Trophoblast cell (in vitro differentiated cells and primary cell): ENCODE measurements around the gene TUSC7. TPM values are rescaled to one million over a fixed set of nuclear protein-coding genes. Genes with fewer than 3 reads are reported as not detected.

ENCODE experiments used
- DNase-seq, 2 donors: peaks; one replicate each; pipeline ENCODE4 v3.0.0-alpha.2; 2016
- H2AFZ ChIP-seq: 2 replicates; pipeline ENCODE4 v1.6.1; 2013; ENCODE audit warnings: low read length, moderate library complexity, mild to moderate bottlenecking; ENCODE audit not compliant: insufficient read depth, poor library complexity
- H2AK5ac ChIP-seq: 2 replicates; pipeline ENCODE4 v1.6.1; 2013; ENCODE audit warnings: mild to moderate bottlenecking, low read length
- H2BK120ac ChIP-seq: 2 replicates; pipeline ENCODE4 v1.6.1; 2013; ENCODE audit warnings: low read length, mild to moderate bottlenecking, moderate library complexity; ENCODE audit not compliant: insufficient read depth, poor library complexity
- H2BK12ac ChIP-seq: 2 replicates; pipeline ENCODE4 v1.6.1; 2013; ENCODE audit warnings: mild to moderate bottlenecking, low read length, moderate library complexity
- H2BK5ac ChIP-seq: 2 replicates; pipeline ENCODE4 v1.6.1; 2013; ENCODE audit warnings: low read length, low read depth, moderate library complexity, mild to moderate bottlenecking; ENCODE audit not compliant: poor library complexity
- H3K14ac ChIP-seq: 2 replicates; pipeline ENCODE4 v1.6.1; 2013; ENCODE audit warnings: mild to moderate bottlenecking, low read length
- H3K18ac ChIP-seq: 2 replicates; pipeline ENCODE4 v1.6.1; 2013; ENCODE audit warnings: mild to moderate bottlenecking, low read length
- H3K23ac ChIP-seq: 2 replicates; pipeline ENCODE4 v1.6.1; 2013; ENCODE audit warnings: low read length
- H3K27ac ChIP-seq: 2 replicates; pipeline ENCODE4 v1.5.1; 2013; ENCODE audit warnings: low read depth, mild to moderate bottlenecking, inconsistent platforms, low read length, moderate library complexity
- H3K27me3 ChIP-seq: 2 replicates; pipeline ENCODE4 v1.6.1; 2013; ENCODE audit warnings: inconsistent platforms, mild to moderate bottlenecking, low read length, moderate library complexity; ENCODE audit not compliant: insufficient read depth
- H3K36me3 ChIP-seq, 2 experiments: 1 replicate in 1 of 2; 2 replicates in 1 of 2; pipeline ENCODE4 v1.6.1; 2013; ENCODE audit warnings: low read length in 2 of 2, mild to moderate bottlenecking in 2 of 2, moderate library complexity in 1 of 2; ENCODE audit not compliant: insufficient read depth in 2 of 2, control insufficient read depth in 1 of 2
- H3K4ac ChIP-seq: 2 replicates; pipeline ENCODE4 v1.6.1; 2013; ENCODE audit warnings: low read depth, mild to moderate bottlenecking, low read length, moderate library complexity
- H3K4me1 ChIP-seq, 2 experiments: 1 replicate in 1 of 2; 2 replicates in 1 of 2; pipeline ENCODE4 v1.6.1; 2013; ENCODE audit warnings: low read length in 2 of 2, mild to moderate bottlenecking in 2 of 2, moderate library complexity in 1 of 2; ENCODE audit not compliant: insufficient read depth in 2 of 2, control insufficient read depth in 1 of 2
- H3K4me2 ChIP-seq: 2 replicates; pipeline ENCODE4 v1.6.1; 2013; ENCODE audit warnings: inconsistent platforms, mild to moderate bottlenecking, low read length, moderate library complexity
- H3K4me3 ChIP-seq: 2 replicates; pipeline ENCODE4 v1.5.1; 2013; ENCODE audit warnings: mild to moderate bottlenecking, low read depth, low read length, inconsistent platforms
- H3K79me1 ChIP-seq: one replicate; pipeline ENCODE4 v1.6.1; 2013; ENCODE audit warnings: low read length
- H3K79me2 ChIP-seq: 2 replicates; pipeline ENCODE4 v1.6.1; 2013; ENCODE audit warnings: low read length, mild to moderate bottlenecking; ENCODE audit not compliant: control insufficient read depth, insufficient read depth, poor library complexity
- H3K9ac ChIP-seq: 2 replicates; pipeline ENCODE4 v1.6.1; 2013; ENCODE audit warnings: mild to moderate bottlenecking, low read length
- H3K9me3 ChIP-seq: 2 replicates; pipeline ENCODE4 v1.6.1; 2013; ENCODE audit warnings: low read depth, mild to moderate bottlenecking, control low read depth, inconsistent platforms, low read length; ENCODE audit not compliant: insufficient read depth
- H4K12ac ChIP-seq: 2 replicates; pipeline ENCODE4 v1.6.1; 2013; ENCODE audit warnings: low read depth, mild to moderate bottlenecking, low read length, moderate library complexity
- H4K8ac ChIP-seq: 2 replicates; pipeline ENCODE4 v1.6.1; 2013; ENCODE audit warnings: low read depth, mild to moderate bottlenecking, low read length, moderate library complexity
- H4K91ac ChIP-seq: one replicate; pipeline ENCODE4 v1.6.1; 2013; ENCODE audit warnings: low read depth, mild to moderate bottlenecking, low read length, moderate library complexity
- WGBS: extraction: QIAGEN DNeasy Blood & Tissue Kit; methylation state at CpG from one replicate; pipeline ENCODE4 v1.1.7; 2013; ENCODE audit warnings: missing lambda C conversion rate; ENCODE audit not compliant: insufficient read length, insufficient coverage; ENCODE audit errors: extremely low coverage; 5-methylcytosine and 5-hydroxymethylcytosine counted together
- polyA plus RNA-seq: library from polyadenylated mRNA; stranded (reverse); fragments of 200-250 nt; gene quantifications from 2 replicates; pipeline ENCODE4 v1.2.3, GENCODE V29; 2013

The TUSC7 gene
- not detected in 2 replicates for polyA plus RNA-seq

DNA sequence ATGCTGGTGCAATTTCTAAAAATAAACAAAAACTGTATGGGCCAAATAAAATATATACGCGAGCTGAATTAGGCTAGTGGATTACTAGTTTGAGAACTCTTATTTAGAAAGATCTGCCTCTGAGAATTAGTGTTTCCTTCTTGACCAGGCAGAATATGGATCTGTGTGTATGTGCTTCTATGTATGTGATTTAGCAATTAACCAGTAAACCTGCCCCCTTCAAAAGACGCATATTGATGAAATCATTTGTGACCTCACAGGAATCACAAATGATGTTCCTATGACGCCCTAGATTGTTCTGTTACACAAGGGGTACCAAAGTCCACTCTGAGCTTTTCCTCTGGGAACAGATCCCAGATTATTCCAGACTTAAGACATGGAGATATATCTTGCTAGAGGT lies at the start of gene TUSC7:
Gene TUSC7, plus strand, starts transcription at position 301 of the 400 bp plus-strand sequence.
- Histone ChIP-seq H3K27me3 (no peaks in the 10 kb centered on the region), H3K79me1 (no peaks in the 10 kb centered on the region), H3K4me2 (no peak within 1 kb of the TSS), H4K12ac (no peak within 1 kb of the TSS), H2AK5ac (no peak within 1 kb of the TSS), H3K9ac (no peak within 1 kb of the TSS), H3K4ac (no peak within 1 kb of the TSS), H4K8ac (no peak within 1 kb of the TSS), H2AFZ (no peak within 1 kb of the TSS), H3K18ac (no peak within 1 kb of the TSS), H3K36me3 (no peaks in the 10 kb centered on the region), H2BK120ac (no peak within 1 kb of the TSS), H4K91ac (no peak within 1 kb of the TSS), H3K4me1 (no peaks in the 10 kb centered on the region), H3K23ac (no peak within 1 kb of the TSS), H2BK5ac (no peak within 1 kb of the TSS), H3K9me3 (no peaks in the 10 kb centered on the region), H3K27ac (no peak within 1 kb of the TSS), H3K14ac (no peak within 1 kb of the TSS), H3K79me2 (no peaks in the 10 kb centered on the region), H3K4me3 (no peak within 1 kb of the TSS), H2BK12ac (no peak within 1 kb of the TSS)
- no peak for DNase-seq
- no CpG with 5 or more reads among the region's 4 CpGs for WGBS

GRCh38 chr3:116661196-116661595 lies 48.4 kb upstream of the TUSC7 start:
- Histone ChIP-seq H3K18ac (no peak overlapping the region), H2BK120ac (no peak overlapping the region), H4K12ac (no peak overlapping the region), H3K79me1 (no peaks in the 10 kb centered on the region), H3K23ac (no peak overlapping the region), H3K4ac (no peak overlapping the region), H3K9ac (no peak overlapping the region), H2BK12ac (no peak overlapping the region), H3K36me3 (no peaks in the 10 kb centered on the region), H2BK5ac (no peak overlapping the region), H3K4me1 (no peaks in the 10 kb centered on the region), H4K91ac (no peak overlapping the region), H3K27me3 (no peaks in the 10 kb centered on the region), H3K79me2 (no peaks in the 10 kb centered on the region), H2AFZ (no peak overlapping the region), H3K14ac (no peak overlapping the region), H3K27ac (no peak overlapping the region), H2AK5ac (no peak overlapping the region), H3K4me3 (no peak overlapping the region), H4K8ac (no peak overlapping the region), H3K9me3 (no peaks in the 10 kb centered on the region), H3K4me2 (no peak overlapping the region)
- no CpG with 5 or more reads among the region's 1 CpG for WGBS
- no peak for DNase-seq

- Histone ChIP-seq H3K79me2 (no peaks in the 10 kb centered on the region), H4K12ac (no peak overlapping the region), H2AFZ (no peak overlapping the region), H3K27ac (no peak overlapping the region), H3K9me3 (no peaks in the 10 kb centered on the region), H4K91ac (no peak overlapping the region), H3K79me1 (no peaks in the 10 kb centered on the region), H4K8ac (no peak overlapping the region), H3K4me2 (no peak overlapping the region), H2BK12ac (no peak overlapping the region), H3K23ac (no peak overlapping the region), H3K4ac (no peak overlapping the region), H2BK5ac (no peak overlapping the region), H3K4me3 (no peak overlapping the region), H2AK5ac (no peak overlapping the region), H3K27me3 (no peaks in the 10 kb centered on the region), H3K9ac (no peak overlapping the region), H3K18ac (no peak overlapping the region), H3K14ac (no peak overlapping the region), H3K36me3 (no peaks in the 10 kb centered on the region), H2BK120ac (no peak overlapping the region), H3K4me1 (no peaks in the 10 kb centered on the region)
- DNase-seq: no peak
- no CpG with 5 or more reads among the region's 8 CpGs for WGBS
These were observed 46.1 kb upstream of the TUSC7 start for GRCh38 chr3:116663161-116664110.

- Histone ChIP-seq H3K36me3 (no peaks in the 10 kb centered on the region), H3K9me3 (no peaks in the 10 kb centered on the region), H4K12ac (no peak overlapping the region), H3K79me2 (no peaks in the 10 kb centered on the region), H3K27me3 (no peaks in the 10 kb centered on the region), H3K14ac (no peak overlapping the region), H3K4me3 (no peak overlapping the region), H3K4me1 (no peaks in the 10 kb centered on the region), H3K27ac (no peak overlapping the region), H3K18ac (no peak overlapping the region), H2AFZ (no peak overlapping the region), H4K91ac (no peak overlapping the region), H2BK5ac (no peak overlapping the region), H3K23ac (no peak overlapping the region), H2BK12ac (no peak overlapping the region), H3K9ac (no peak overlapping the region), H3K4me2 (no peak overlapping the region), H2BK120ac (no peak overlapping the region), H3K79me1 (no peaks in the 10 kb centered on the region), H3K4ac (no peak overlapping the region), H2AK5ac (no peak overlapping the region), H4K8ac (no peak overlapping the region)
- no peak for DNase-seq
These were observed 42.3 kb upstream of the TUSC7 start for GRCh38 chr3:116667324-116667723.
